Mucosa of descending colon (tissue), 3 donors: ENCODE results near the gene RPL32. TPM values are rescaled to one million over a fixed set of nuclear protein-coding genes. Genes with fewer than 3 reads are reported as not detected.

Experiments used
- ATAC-seq: fragments of 200-7000 bp; cut with Tn5 transposase; one replicate; pipeline ENCODE4 v1.9.1; 2020; ENCODE audit warnings: mild to moderate bottlenecking, moderate library complexity
- DNase-seq, 3 donors: peaks; one replicate each; pipeline ENCODE4 v3.0.0-alpha.2; 2020
- H3K36me3 ChIP-seq: fragments of 200-600 bp; one replicate; pipeline ENCODE4 v1.8.0; 2021; ENCODE audit warnings: low read depth, mild to moderate bottlenecking
- H3K4me1 ChIP-seq: fragments of 200-600 bp; one replicate; pipeline ENCODE4 v1.8.0; 2021; ENCODE audit warnings: low read depth, mild to moderate bottlenecking
- H3K4me3 ChIP-seq: fragments of 200-600 bp; one replicate; pipeline ENCODE4 v1.8.0; 2021; ENCODE audit warnings: mild to moderate bottlenecking
- H3K9me3 ChIP-seq: fragments of 200-600 bp; one replicate; pipeline ENCODE4 v1.8.0; 2021; ENCODE audit warnings: mild to moderate bottlenecking
- CTCF ChIP-seq: fragments of 200-600 bp; IDR thresholded peaks from one replicate; pipeline ENCODE4 v1.8.0; 2022; ENCODE audit warnings: antibody characterized with exemption, mild to moderate bottlenecking
- intact Hi-C, 2 donors: fragments of 100-400 bp; cut with DNase I in 1 of 2; cut with micrococcal nuclease in 1 of 2; formaldehyde crosslinking; loops; one replicate each; pipeline versions ENCODE4 v1.11.0 to v1.11.1; 2022; cut with DNase I, micrococcal nuclease
- total RNA-seq, 3 donors: library from RNA; stranded (reverse); fragmentation: NEBNext Ultra II Directional in 2 of 3; extraction: Animal tissue kit (Norgen Biotek cat#: 25700) in 2 of 3; gene quantifications; one replicate each; pipeline versions ENCODE4 v1.2.1 to v1.2.4, GENCODE V29; 2021 to 2023
- donor health status: DM: no; HTN: no; CAD: no; lungs with moderate emphysema.
- donor health status: DM: no; HTN: no; CAD: no.
- donor health status: DM: no; HTN: yes; CAD: no.

The RPL32 gene
- total RNA-seq, 3 donors from 2014 or later: 1,042 to 1,233 (median 1,185) TPM

- H3K9me3 ChIP-seq: no peaks in the 10 kb centered on the region
- no peak overlapping the region for H3K4me3 ChIP-seq
- ATAC-seq (no peak), DNase-seq (no peak)
- no peaks in the 10 kb centered on the region for H3K4me1 ChIP-seq
- intact Hi-C loops: no loop called here
- no peak for TF ChIP-seq CTCF
- H3K36me3 ChIP-seq: no peaks in the 10 kb centered on the region
These were observed 36.8 kb upstream of the RPL32 start for GRCh38 chr3:12878141-12878574.

GRCh38 chr3:12877040-12877439 is 35.7 kb upstream of the RPL32 start:
- no peaks in the 10 kb centered on the region for H3K36me3 ChIP-seq
- H3K4me3 ChIP-seq: no peak overlapping the region
- no peak for TF ChIP-seq CTCF
- DNase-seq (no peak), ATAC-seq (no peak)
- no peaks in the 10 kb centered on the region for H3K9me3 ChIP-seq
- intact Hi-C loops: no loop called here
- no peaks in the 10 kb centered on the region for H3K4me1 ChIP-seq

- Histone ChIP-seq H3K4me1 (no peaks in the 10 kb centered on the region), H3K9me3 (no peaks in the 10 kb centered on the region), H3K36me3 (no peaks in the 10 kb centered on the region), H3K4me3 (no peak overlapping the region)
- ATAC-seq (peak; percentile 81), DNase-seq (peak in 2 of 3 donors; percentile 54 to 56)
- TF ChIP-seq CTCF: no peak
- intact Hi-C loops: no loop called here
These were observed 34.8 kb upstream of the RPL32 start for GRCh38 chr3:12875857-12876836.

GRCh38 chr3:12871404-12871983 is 30.1 kb upstream of the RPL32 start:
- no peak for DNase-seq
- Histone ChIP-seq H3K36me3 (no peaks in the 10 kb centered on the region), H3K9me3 (no peaks in the 10 kb centered on the region), H3K4me1 (peaks cover 11% of the 10 kb centered on the region), H3K4me3 (no peak overlapping the region)
- ATAC-seq: no peak
- intact Hi-C loops: no loop called here
- TF ChIP-seq CTCF: no peak

DNA sequence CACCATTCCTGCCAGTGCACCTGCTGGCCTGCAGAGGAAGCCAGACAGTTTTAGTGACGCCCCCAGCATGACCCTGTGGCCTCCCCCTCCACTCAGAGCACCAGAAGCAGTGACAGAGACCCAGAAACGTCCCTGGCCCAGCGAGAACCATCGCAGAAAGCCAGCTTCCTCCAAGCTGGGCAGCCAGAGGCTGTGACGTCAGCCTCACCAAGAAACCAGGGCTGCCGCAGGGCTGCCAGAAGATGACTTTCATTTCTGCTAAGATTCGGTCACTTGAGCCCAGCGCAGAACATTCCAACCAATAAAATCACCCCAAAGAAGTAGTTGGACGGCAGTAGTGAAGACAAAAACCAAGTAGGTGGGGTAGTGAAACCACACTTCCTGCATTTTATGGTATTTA is 29.6 kb upstream of the RPL32 start:
- H3K9me3 ChIP-seq: no peaks in the 10 kb centered on the region
- no peaks in the 10 kb centered on the region for H3K36me3 ChIP-seq
- no peak overlapping the region for H3K4me3 ChIP-seq
- DNase-seq: peak in 2 of 3 donors; percentile 40
- TF ChIP-seq CTCF: no peak
- intact Hi-C loops: no loop called here
- peaks cover 11% of the 10 kb centered on the region for H3K4me1 ChIP-seq
- peak; percentile 23 for ATAC-seq
